ENCODE measurements around the gene NGLY1.

The NGLY1 gene

GRCh38 chr3:25728101-25728500 lies 55.1 kb downstream of the NGLY1 start:
- no peak overlapping the region for H3K9ac ChIP-seq (ENCODE audit: insufficient read length, low read depth)
- no peak overlapping the region for H3K4me3 ChIP-seq (ENCODE audit: insufficient read length, low read depth)
- H3K36me3 ChIP-seq (ENCODE audit: insufficient read depth, insufficient read length, low read length) = peaks cover 18% of the 10 kb centered on the region
- no peaks in the 10 kb centered on the region for H3K27me3 ChIP-seq (ENCODE audit: insufficient read depth, insufficient read length)
- no peak for DNase-seq (ENCODE audit: low read depth, low spot score)
- no peaks in the 10 kb centered on the region for H3K4me1 ChIP-seq (ENCODE audit: insufficient read depth, insufficient read length)
- TF ChIP-seq YY1 (IDR thresholded peaks at IDR 0.05; ENCODE audit: insufficient read depth, insufficient read length) = no peak
- TF ChIP-seq ZNF274 (IDR thresholded peaks at IDR 0.05; ENCODE audit: low read depth, low read length) = no peak
- no peak for TF ChIP-seq SUZ12 (IDR thresholded peaks at IDR 0.05; ENCODE audit: extremely low read depth, insufficient read depth, insufficient read length)
- no peaks in the 10 kb centered on the region for H3K9me3 ChIP-seq (ENCODE audit: insufficient read depth, low read length)

DNA sequence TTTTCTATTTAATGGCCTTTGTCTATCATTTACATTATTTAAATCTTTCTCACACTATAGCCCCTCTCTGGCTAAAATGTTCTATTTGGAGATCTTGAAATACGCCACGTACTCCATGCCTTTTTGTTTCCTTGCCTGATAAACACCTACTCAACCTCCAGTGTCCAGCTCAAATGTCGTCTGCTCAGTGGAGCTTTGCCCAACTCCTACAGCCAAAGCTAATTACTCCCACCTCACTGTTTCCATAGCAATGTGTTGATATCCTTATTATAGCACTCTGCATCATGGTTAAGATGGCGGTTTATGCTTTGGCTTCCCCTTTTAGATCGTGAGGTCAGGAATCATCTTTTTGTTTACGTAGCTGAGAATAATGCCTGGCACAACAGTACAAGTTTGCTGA lies 55.9 kb downstream of the NGLY1 start:
- TF ChIP-seq ZNF274 (IDR thresholded peaks at IDR 0.05; ENCODE audit: low read depth, low read length) (no peak), YY1 (IDR thresholded peaks at IDR 0.05; ENCODE audit: insufficient read depth, insufficient read length) (no peak), SUZ12 (IDR thresholded peaks at IDR 0.05; ENCODE audit: extremely low read depth, insufficient read depth, insufficient read length) (no peak)
- no peak for DNase-seq (ENCODE audit: low read depth, low spot score)
- peaks cover 11% of the 10 kb centered on the region for H3K36me3 ChIP-seq (ENCODE audit: insufficient read depth, insufficient read length, low read length)

DNA sequence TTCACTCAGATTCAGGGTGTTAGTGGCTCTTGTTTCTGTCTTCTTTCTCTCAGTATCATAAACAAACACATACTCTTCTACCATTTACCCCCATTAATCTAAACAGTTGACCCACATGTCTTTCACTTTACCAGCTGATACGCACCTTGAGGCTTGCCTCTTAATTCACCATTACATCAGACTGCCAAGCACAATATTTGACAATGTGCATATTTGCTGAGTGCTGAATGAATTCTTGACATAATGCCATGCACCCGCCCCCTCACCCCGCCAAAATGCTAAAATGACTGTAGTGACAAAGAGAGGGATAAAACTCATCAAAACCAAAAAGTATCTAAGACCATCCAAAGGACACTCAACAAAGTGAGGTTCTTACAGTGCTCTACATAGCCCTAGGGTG lies 57.4 kb downstream of the NGLY1 start:
- H3K36me3 ChIP-seq (ENCODE audit: insufficient read depth, insufficient read length, low read length) = peaks cover 7% of the 10 kb centered on the region
- TF ChIP-seq SUZ12 (IDR thresholded peaks at IDR 0.05; ENCODE audit: extremely low read depth, insufficient read depth, insufficient read length) (no peak), ZNF274 (IDR thresholded peaks at IDR 0.05; ENCODE audit: low read depth, low read length) (no peak), YY1 (IDR thresholded peaks at IDR 0.05; ENCODE audit: insufficient read depth, insufficient read length) (no peak)
- no peaks in the 10 kb centered on the region for H3K4me1 ChIP-seq (ENCODE audit: insufficient read depth, insufficient read length)
- no peak overlapping the region for H3K9ac ChIP-seq (ENCODE audit: insufficient read length, low read depth)
- DNase-seq (ENCODE audit: low read depth, low spot score) = no peak
- no peaks in the 10 kb centered on the region for H3K27me3 ChIP-seq (ENCODE audit: insufficient read depth, insufficient read length)
- H3K9me3 ChIP-seq (ENCODE audit: insufficient read depth, low read length) = no peaks in the 10 kb centered on the region
- H3K4me3 ChIP-seq (ENCODE audit: insufficient read length, low read depth) = no peak overlapping the region

More for the DNA sequence above, 55.9 kb downstream of the NGLY1 start:
- Histone ChIP-seq H3K4me1 (ENCODE audit: insufficient read depth, insufficient read length) (no peaks in the 10 kb centered on the region), H3K4me3 (ENCODE audit: insufficient read length, low read depth) (no peak overlapping the region), H3K27me3 (ENCODE audit: insufficient read depth, insufficient read length) (no peaks in the 10 kb centered on the region), H3K9me3 (ENCODE audit: insufficient read depth, low read length) (no peaks in the 10 kb centered on the region), H3K9ac (ENCODE audit: insufficient read length, low read depth) (no peak overlapping the region)

GRCh38 chr3:25724948-25725645 lies 58.1 kb downstream of the NGLY1 start:
- no peaks in the 10 kb centered on the region for H3K4me1 ChIP-seq (ENCODE audit: insufficient read depth, insufficient read length)
- H3K36me3 ChIP-seq (ENCODE audit: insufficient read depth, insufficient read length, low read length) = peaks cover 7% of the 10 kb centered on the region

DNA sequence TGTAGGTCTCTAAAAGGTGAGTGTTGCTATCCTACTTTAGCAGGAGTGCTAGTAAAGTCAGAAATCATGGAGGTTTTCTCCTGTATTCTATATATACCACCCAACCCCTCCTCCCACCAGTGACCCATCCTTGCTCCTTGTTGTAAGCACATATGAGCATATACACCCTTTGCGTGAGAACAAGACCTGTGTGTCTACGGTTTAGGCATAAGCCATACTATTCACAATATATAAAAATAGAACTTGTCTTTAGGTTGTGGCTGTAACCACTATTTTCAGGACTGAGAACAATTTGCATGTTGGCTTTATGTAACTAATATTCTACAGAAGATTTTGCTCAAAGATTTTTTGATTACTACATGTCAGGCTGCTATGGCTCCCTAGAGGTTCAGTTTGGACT lies 59.4 kb downstream of the NGLY1 start:
- Histone ChIP-seq H3K4me1 (ENCODE audit: insufficient read depth, insufficient read length) (no peaks in the 10 kb centered on the region), H3K4me3 (ENCODE audit: insufficient read length, low read depth) (no peak overlapping the region), H3K36me3 (ENCODE audit: insufficient read depth, insufficient read length, low read length) (peaks cover 12% of the 10 kb centered on the region), H3K9ac (ENCODE audit: insufficient read length, low read depth) (no peak overlapping the region), H3K27me3 (ENCODE audit: insufficient read depth, insufficient read length) (no peaks in the 10 kb centered on the region), H3K9me3 (ENCODE audit: insufficient read depth, low read length) (no peaks in the 10 kb centered on the region)
- TF ChIP-seq SUZ12 (IDR thresholded peaks at IDR 0.05; ENCODE audit: extremely low read depth, insufficient read depth, insufficient read length) = no peak
- no peak for TF ChIP-seq YY1 (IDR thresholded peaks at IDR 0.05; ENCODE audit: insufficient read depth, insufficient read length)
- no peak for TF ChIP-seq ZNF274 (IDR thresholded peaks at IDR 0.05; ENCODE audit: low read depth, low read length)
- no peak for DNase-seq (ENCODE audit: low read depth, low spot score)

More at GRCh38 chr3:25724948-25725645, 58.1 kb downstream of the NGLY1 start:
- no peak for DNase-seq (ENCODE audit: low read depth, low spot score)
- Histone ChIP-seq H3K9me3 (ENCODE audit: insufficient read depth, low read length) (no peaks in the 10 kb centered on the region), H3K27me3 (ENCODE audit: insufficient read depth, insufficient read length) (no peaks in the 10 kb centered on the region), H3K9ac (ENCODE audit: insufficient read length, low read depth) (no peak overlapping the region), H3K4me3 (ENCODE audit: insufficient read length, low read depth) (no peak overlapping the region)
- TF ChIP-seq YY1 (IDR thresholded peaks at IDR 0.05; ENCODE audit: insufficient read depth, insufficient read length) (no peak), SUZ12 (IDR thresholded peaks at IDR 0.05; ENCODE audit: extremely low read depth, insufficient read depth, insufficient read length) (no peak), ZNF274 (IDR thresholded peaks at IDR 0.05; ENCODE audit: low read depth, low read length) (no peak)

DNA sequence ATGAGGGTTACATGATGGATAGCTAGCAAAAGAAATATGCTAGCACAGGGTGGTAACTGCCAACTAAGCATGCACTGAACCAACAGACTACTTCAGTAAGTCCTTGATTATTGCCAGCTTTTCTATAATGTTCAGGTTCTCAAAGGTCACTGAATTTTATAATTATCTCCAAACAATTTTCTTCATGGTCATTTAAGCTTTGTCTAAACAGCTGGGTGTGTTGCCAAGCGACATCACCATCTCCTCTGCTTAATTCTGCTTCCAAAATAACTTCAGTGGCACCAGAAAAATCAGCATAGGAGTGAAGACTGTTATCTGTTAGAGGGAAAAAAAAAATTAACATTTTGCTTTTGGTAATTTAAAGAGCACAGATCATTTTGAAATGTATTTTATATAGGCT lies 63.9 kb downstream of the NGLY1 start:
- DNase-seq (ENCODE audit: low read depth, low spot score) = no peak
- Histone ChIP-seq H3K9me3 (ENCODE audit: insufficient read depth, low read length) (no peaks in the 10 kb centered on the region), H3K27me3 (ENCODE audit: insufficient read depth, insufficient read length) (no peaks in the 10 kb centered on the region), H3K9ac (ENCODE audit: insufficient read length, low read depth) (no peak overlapping the region), H3K4me1 (ENCODE audit: insufficient read depth, insufficient read length) (no peaks in the 10 kb centered on the region), H3K36me3 (ENCODE audit: insufficient read depth, insufficient read length, low read length) (peaks cover 7% of the 10 kb centered on the region), H3K4me3 (ENCODE audit: insufficient read length, low read depth) (no peak overlapping the region)
- no peak for TF ChIP-seq YY1 (IDR thresholded peaks at IDR 0.05; ENCODE audit: insufficient read depth, insufficient read length)
- TF ChIP-seq SUZ12 (IDR thresholded peaks at IDR 0.05; ENCODE audit: extremely low read depth, insufficient read depth, insufficient read length) = no peak
- TF ChIP-seq ZNF274 (IDR thresholded peaks at IDR 0.05; ENCODE audit: low read depth, low read length) = no peak

DNA sequence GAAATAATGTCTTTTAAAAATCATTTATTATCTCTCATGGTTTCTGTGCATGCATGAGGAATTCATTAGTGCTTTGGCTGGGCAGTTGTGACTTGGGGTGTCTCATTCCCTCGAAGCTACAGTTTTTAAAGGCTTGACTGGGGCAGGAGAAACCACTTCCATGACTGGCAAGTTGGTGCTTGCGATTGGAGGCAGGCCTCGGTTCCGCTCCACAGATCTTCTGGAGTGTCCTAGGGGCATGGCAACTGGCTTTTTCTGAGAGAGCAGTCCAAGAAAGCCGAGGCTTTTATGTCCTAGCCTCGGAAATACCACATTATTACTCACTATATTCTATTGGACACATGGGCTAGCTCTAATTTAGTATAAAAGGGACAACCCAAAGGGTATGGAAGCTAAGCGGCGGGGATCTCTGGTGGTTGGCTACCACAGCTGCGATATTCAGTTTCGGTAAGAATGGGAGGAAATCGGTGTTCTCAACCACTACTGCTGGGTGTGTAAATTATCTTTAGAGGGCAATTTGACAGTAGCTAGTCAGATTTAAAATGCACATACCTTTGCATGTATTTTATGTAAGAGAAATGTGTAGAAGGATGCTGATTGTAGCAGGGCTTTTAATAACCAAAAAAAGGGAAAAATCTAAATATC lies 69.8 kb downstream of the NGLY1 start:
- Histone ChIP-seq H3K36me3 (ENCODE audit: insufficient read depth, insufficient read length, low read length) (no peaks in the 10 kb centered on the region), H3K9ac (ENCODE audit: insufficient read length, low read depth) (no peak overlapping the region), H3K4me1 (ENCODE audit: insufficient read depth, insufficient read length) (no peaks in the 10 kb centered on the region), H3K27me3 (ENCODE audit: insufficient read depth, insufficient read length) (no peaks in the 10 kb centered on the region), H3K4me3 (ENCODE audit: insufficient read length, low read depth) (no peak overlapping the region), H3K9me3 (ENCODE audit: insufficient read depth, low read length) (no peaks in the 10 kb centered on the region)
- DNase-seq (ENCODE audit: low read depth, low spot score) = no peak
- TF ChIP-seq SUZ12 (IDR thresholded peaks at IDR 0.05; ENCODE audit: extremely low read depth, insufficient read depth, insufficient read length) = no peak
- TF ChIP-seq ZNF274 (IDR thresholded peaks at IDR 0.05; ENCODE audit: low read depth, low read length) = no peak
- TF ChIP-seq YY1 (IDR thresholded peaks at IDR 0.05; ENCODE audit: insufficient read depth, insufficient read length) = no peak

Measured in NT2/D1 (cell line).